GM12878 (cell line): Measurements from ENCODE around the gene SPACA1. TPM values are rescaled to one million over a fixed set of nuclear protein-coding genes. Genes with fewer than 3 reads are reported as not detected.

Source experiments
- polyA plus RNA-seq, 11 experiments: library from polyadenylated mRNA; depleted of rRNA in 4 of 11; unstranded in 6 of 11; stranded (reverse) in 5 of 11; fragments of >200 nt; fragmentation: Nextera tagmentation in 4 of 11; fragmentation: Illumina TruSeq in 1 of 11; extraction: Ambion mirVana in 4 of 11; extraction: Trizol in 1 of 11; gene quantifications; 1 replicate in 1 of 11; 2 replicates in 10 of 11; pipeline versions ENCODE4 v1.2.1 to v1.2.3, GENCODE V29; 2011 to 2016; ENCODE audit warnings: inconsistent platforms in 2 of 11, missing spikeins in 2 of 11, low read depth in 1 of 11
- total RNA-seq, 4 experiments: library from RNA; depleted of rRNA in 3 of 4; stranded (reverse); fragments of >200 nt in 3 of 4; fragmentation: Illumina TruSeq in 1 of 4; extraction: Trizol in 1 of 4; gene quantifications; 2 replicates each; pipeline versions ENCODE4 v1.2.1 to v1.2.3, GENCODE V29; 2013 to 2021

The SPACA1 gene
- total and polyA plus RNA-seq, 10 of the 15 experiments (the other 5 are each of a cell fraction or from before 2014, with no cell fraction given) = not detected

Other genes starting within 250 kb of the SPACA1 start
- 11.1 and 13.6 TPM in 2 replicates for gene CNR1, start 118.5 kb downstream of the SPACA1 start, total RNA-seq (2014; rRNA removed)
- 10.1 and 10.9 TPM in 2 replicates for gene CNR1, start 118.5 kb downstream of the SPACA1 start, total RNA-seq (2014; rRNA removed; fragmentation: Illumina TruSeq; extraction: Trizol)
- 15.4 TPM in 2 replicates for gene CNR1, start 118.5 kb downstream of the SPACA1 start, total RNA-seq (2021)
- gene CNR1, start 118.5 kb downstream of the SPACA1 start, polyA plus RNA-seq (2011; rRNA removed) = 3.6 TPM in 2 replicates
- 12.2 and 12.9 TPM in 2 replicates for gene CNR1, start 118.5 kb downstream of the SPACA1 start, polyA plus RNA-seq (2014; fragmentation: Illumina TruSeq; extraction: Trizol)
- gene CNR1, start 118.5 kb downstream of the SPACA1 start, polyA plus RNA-seq (2014; fragmentation: Nextera tagmentation; extraction: Ambion mirVana) = 1 to 10 TPM; 2.2 to 3.1 TPM
- gene CNR1, start 118.5 kb downstream of the SPACA1 start, polyA plus RNA-seq (2014; rRNA removed) = 9.5 and 11.1 TPM in 2 replicates
- 1 to 10 TPM; 5.9 to 6.8 TPM for gene CNR1, start 118.5 kb downstream of the SPACA1 start, polyA plus RNA-seq (2016; fragmentation: Nextera tagmentation; extraction: Ambion mirVana)